DOHH2 (cell line): Measurements from ENCODE around the gene ADIPOR2.
A peak's percentile ranks its signal among the peaks of the same experiment; 100 is the strongest.

Source experiments
- H3F3A ChIP-seq: fragments of 200-600 bp; sonication (generic), shearing (Covaris generic); 2 replicates; pipeline ENCODE4 v1.6.0; 2016; ENCODE audit warnings: antibody characterized with exemption, mild to moderate bottlenecking; ENCODE audit not compliant: control insufficient read depth, insufficient read depth
- H3K27ac ChIP-seq: fragments of 200-600 bp; sonication (generic); 2 replicates; pipeline ENCODE4 v1.5.1; 2014; ENCODE audit warnings: low read depth, mild to moderate bottlenecking, low read length, moderate library complexity
- H3K27me3 ChIP-seq: fragments of 200-600 bp; sonication (generic); 2 replicates; pipeline ENCODE4 v1.6.1; 2014; ENCODE audit warnings: mild to moderate bottlenecking, low read length, mixed read lengths; ENCODE audit not compliant: control insufficient read depth
- H3K36me3 ChIP-seq: fragments of 200-600 bp; sonication (generic); 2 replicates; pipeline ENCODE4 v1.6.1; 2014; ENCODE audit warnings: mild to moderate bottlenecking, low read length, moderate library complexity, mixed read lengths; ENCODE audit not compliant: control insufficient read depth
- H3K4me1 ChIP-seq: fragments of 200-600 bp; sonication (generic); 2 replicates; pipeline ENCODE4 v1.6.1; 2014; ENCODE audit warnings: mild to moderate bottlenecking, low read length, mixed read lengths; ENCODE audit not compliant: control insufficient read depth
- H3K4me2 ChIP-seq: fragments of 200-600 bp; sonication (generic); 2 replicates; pipeline ENCODE4 v1.6.0; 2014; ENCODE audit warnings: mild to moderate bottlenecking, low read length, moderate library complexity
- H3K4me3 ChIP-seq: fragments of 200-600 bp; sonication (generic); 2 replicates; pipeline ENCODE4 v1.5.1; 2014; ENCODE audit warnings: mild to moderate bottlenecking, low read length, mixed read lengths
- H3K79me2 ChIP-seq: fragments of 200-600 bp; sonication (generic); 2 replicates; pipeline ENCODE4 v1.6.1; 2014; ENCODE audit warnings: mild to moderate bottlenecking, low read length, mixed read lengths; ENCODE audit not compliant: control insufficient read depth
- H3K9me2 ChIP-seq: fragments of 200-600 bp; sonication (generic); replicated peaks from 2 replicates; pipeline ENCODE4 v1.6.1; 2014; ENCODE audit warnings: mild to moderate bottlenecking, low read length, mixed read lengths; ENCODE audit not compliant: control insufficient read depth
- H3K9me3 ChIP-seq: fragments of 200-600 bp; sonication (generic); 2 replicates; pipeline ENCODE4 v1.6.1; 2014; ENCODE audit warnings: antibody characterized with exemption, low read length, mixed read lengths; ENCODE audit not compliant: control insufficient read depth, insufficient read depth
- H4K20me1 ChIP-seq: fragments of 200-600 bp; sonication (generic); 2 replicates; pipeline ENCODE4 v1.6.0; 2014; ENCODE audit warnings: low read depth, mild to moderate bottlenecking, antibody characterized with exemption, low read length, moderate library complexity; ENCODE audit not compliant: control insufficient read depth, insufficient read depth
- CTCF ChIP-seq: fragments of 200-600 bp; sonication (generic); IDR thresholded peaks from one replicate; pipeline ENCODE4 v1.5.1; 2014; ENCODE audit warnings: antibody characterized with exemption, mild to moderate bottlenecking, low read depth, low read length; ENCODE audit not compliant: poor library complexity, severe bottlenecking
- EZH2phosphoT487 ChIP-seq: fragments of 200-600 bp; sonication (generic); IDR thresholded peaks from 2 replicates; pipeline ENCODE4 v1.6.1; 2017; ENCODE audit warnings: borderline replicate concordance, mild to moderate bottlenecking, antibody characterized with exemption, low read length, moderate library complexity, mixed read lengths

ADIPOR2 gene

GRCh38 chr12:1800401-1801302 is 109.8 kb downstream of the ADIPOR2 start:
- Histone ChIP-seq H3K4me3 (peak overlapping the region; percentile 68), H3K9me3 (no peaks in the 10 kb centered on the region), H3K4me2 (peak overlapping the region; percentile 95), H3K9me2 (no peaks in the 10 kb centered on the region), H3K27me3 (no peaks in the 10 kb centered on the region), H3K79me2 (peaks cover 3% of the 10 kb centered on the region; the same call in 1 of the 2 replicates), H3F3A (peaks cover 2% of the 10 kb centered on the region), H3K4me1 (peaks cover 51% of the 10 kb centered on the region), H3K27ac (no peak overlapping the region), H3K36me3 (no peaks in the 10 kb centered on the region), H4K20me1 (no peaks in the 10 kb centered on the region)
- peak; percentile 74 for TF ChIP-seq CTCF
- TF ChIP-seq EZH2phosphoT487 = no peak

- Histone ChIP-seq H4K20me1 (no peaks in the 10 kb centered on the region), H3K36me3 (no peaks in the 10 kb centered on the region), H3K9me2 (no peaks in the 10 kb centered on the region), H3K27me3 (no peaks in the 10 kb centered on the region), H3K4me3 (peak overlapping the region; percentile 68), H3K9me3 (no peaks in the 10 kb centered on the region), H3F3A (peaks cover 2% of the 10 kb centered on the region), H3K79me2 (peaks cover under 1% of the 10 kb centered on the region; the same call in 1 of the 2 replicates), H3K4me2 (peak overlapping the region; percentile 95), H3K4me1 (peaks cover 45% of the 10 kb centered on the region), H3K27ac (no peak overlapping the region)
- TF ChIP-seq EZH2phosphoT487 (no peak), CTCF (no peak)
Measured at GRCh38 chr12:1801303-1801975, 110.6 kb downstream of the ADIPOR2 start.

GRCh38 chr12:1803736-1804135 is 112.9 kb downstream of the ADIPOR2 start:
- Histone ChIP-seq H3K4me3 (no peak overlapping the region), H3K79me2 (no peaks in the 10 kb centered on the region), H3K27ac (no peak overlapping the region), H3K9me3 (no peaks in the 10 kb centered on the region), H4K20me1 (no peaks in the 10 kb centered on the region), H3K4me1 (peaks cover 31% of the 10 kb centered on the region), H3K27me3 (no peaks in the 10 kb centered on the region), H3K4me2 (no peak overlapping the region), H3F3A (no peaks in the 10 kb centered on the region), H3K36me3 (no peaks in the 10 kb centered on the region), H3K9me2 (no peaks in the 10 kb centered on the region)
- no peak for TF ChIP-seq EZH2phosphoT487
- no peak for TF ChIP-seq CTCF
